DOHH2 (cell line): Measurements from ENCODE around the gene DLGAP3.
A peak's percentile ranks its signal among the peaks of the same experiment; 100 is the strongest.

Experiments used
- H3F3A ChIP-seq: fragments of 200-600 bp; sonication (generic), shearing (Covaris generic); 2 replicates; pipeline ENCODE4 v1.6.0; 2016; ENCODE audit warnings: antibody characterized with exemption, mild to moderate bottlenecking; ENCODE audit not compliant: control insufficient read depth, insufficient read depth
- H3K27ac ChIP-seq: fragments of 200-600 bp; sonication (generic); 2 replicates; pipeline ENCODE4 v1.5.1; 2014; ENCODE audit warnings: low read depth, mild to moderate bottlenecking, low read length, moderate library complexity
- H3K27me3 ChIP-seq: fragments of 200-600 bp; sonication (generic); 2 replicates; pipeline ENCODE4 v1.6.1; 2014; ENCODE audit warnings: mild to moderate bottlenecking, low read length, mixed read lengths; ENCODE audit not compliant: control insufficient read depth
- H3K36me3 ChIP-seq: fragments of 200-600 bp; sonication (generic); 2 replicates; pipeline ENCODE4 v1.6.1; 2014; ENCODE audit warnings: mild to moderate bottlenecking, low read length, moderate library complexity, mixed read lengths; ENCODE audit not compliant: control insufficient read depth
- H3K4me1 ChIP-seq: fragments of 200-600 bp; sonication (generic); 2 replicates; pipeline ENCODE4 v1.6.1; 2014; ENCODE audit warnings: mild to moderate bottlenecking, low read length, mixed read lengths; ENCODE audit not compliant: control insufficient read depth
- H3K4me2 ChIP-seq: fragments of 200-600 bp; sonication (generic); 2 replicates; pipeline ENCODE4 v1.6.0; 2014; ENCODE audit warnings: mild to moderate bottlenecking, low read length, moderate library complexity
- H3K4me3 ChIP-seq: fragments of 200-600 bp; sonication (generic); 2 replicates; pipeline ENCODE4 v1.5.1; 2014; ENCODE audit warnings: mild to moderate bottlenecking, low read length, mixed read lengths
- H3K79me2 ChIP-seq: fragments of 200-600 bp; sonication (generic); 2 replicates; pipeline ENCODE4 v1.6.1; 2014; ENCODE audit warnings: mild to moderate bottlenecking, low read length, mixed read lengths; ENCODE audit not compliant: control insufficient read depth
- H3K9me2 ChIP-seq: fragments of 200-600 bp; sonication (generic); replicated peaks from 2 replicates; pipeline ENCODE4 v1.6.1; 2014; ENCODE audit warnings: mild to moderate bottlenecking, low read length, mixed read lengths; ENCODE audit not compliant: control insufficient read depth
- H3K9me3 ChIP-seq: fragments of 200-600 bp; sonication (generic); 2 replicates; pipeline ENCODE4 v1.6.1; 2014; ENCODE audit warnings: antibody characterized with exemption, low read length, mixed read lengths; ENCODE audit not compliant: control insufficient read depth, insufficient read depth
- H4K20me1 ChIP-seq: fragments of 200-600 bp; sonication (generic); 2 replicates; pipeline ENCODE4 v1.6.0; 2014; ENCODE audit warnings: low read depth, mild to moderate bottlenecking, antibody characterized with exemption, low read length, moderate library complexity; ENCODE audit not compliant: control insufficient read depth, insufficient read depth
- CTCF ChIP-seq: fragments of 200-600 bp; sonication (generic); IDR thresholded peaks from one replicate; pipeline ENCODE4 v1.5.1; 2014; ENCODE audit warnings: antibody characterized with exemption, mild to moderate bottlenecking, low read depth, low read length; ENCODE audit not compliant: poor library complexity, severe bottlenecking
- EZH2phosphoT487 ChIP-seq: fragments of 200-600 bp; sonication (generic); IDR thresholded peaks from 2 replicates; pipeline ENCODE4 v1.6.1; 2017; ENCODE audit warnings: borderline replicate concordance, mild to moderate bottlenecking, antibody characterized with exemption, low read length, moderate library complexity, mixed read lengths

DLGAP3 gene

DNA sequence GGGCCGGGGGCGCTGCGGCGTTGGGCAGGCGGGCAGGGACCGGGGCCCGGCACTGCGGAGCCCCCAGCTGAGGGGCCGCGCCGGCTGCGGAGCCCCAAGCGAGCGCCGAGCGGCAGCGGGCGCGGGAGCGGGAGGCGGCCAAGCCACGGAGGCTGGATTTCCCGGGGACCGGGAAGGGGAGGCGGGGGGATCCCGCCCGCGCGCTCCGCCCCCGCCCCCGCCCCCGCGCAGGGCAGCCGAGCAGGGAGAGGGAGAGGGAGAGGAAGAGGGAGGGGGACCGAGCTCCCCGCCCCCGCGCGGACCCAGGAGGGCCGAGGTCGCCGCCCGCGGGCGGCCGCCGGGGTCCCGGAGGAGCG lies at the start of gene DLGAP3:
TSS of gene DLGAP3 (minus strand) at position 154 of the 356 bp plus-strand sequence. CDS start 24,267 bp downstream, outside the sequence.
- H3K9me3 ChIP-seq: no peaks in the 10 kb centered on the region
- no peaks in the 10 kb centered on the region; the same call in 1 of the 2 replicates for H4K20me1 ChIP-seq
- no peaks in the 10 kb centered on the region for H3K36me3 ChIP-seq
- peak within 1 kb of the TSS; percentile 78 for H3K4me3 ChIP-seq
- H3K79me2 ChIP-seq: no peaks in the 10 kb centered on the region
- H3K27ac ChIP-seq: no peak within 1 kb of the TSS
- H3K4me2 ChIP-seq: peak within 1 kb of the TSS; percentile 93
- TF ChIP-seq EZH2phosphoT487: no peak
- no peak for TF ChIP-seq CTCF
- H3K4me1 ChIP-seq: peaks cover 11% of the 10 kb centered on the region
- no peaks in the 10 kb centered on the region for H3F3A ChIP-seq
- no peaks in the 10 kb centered on the region for H3K9me2 ChIP-seq
- H3K27me3 ChIP-seq: peaks cover 33% of the 10 kb centered on the region

DNA sequence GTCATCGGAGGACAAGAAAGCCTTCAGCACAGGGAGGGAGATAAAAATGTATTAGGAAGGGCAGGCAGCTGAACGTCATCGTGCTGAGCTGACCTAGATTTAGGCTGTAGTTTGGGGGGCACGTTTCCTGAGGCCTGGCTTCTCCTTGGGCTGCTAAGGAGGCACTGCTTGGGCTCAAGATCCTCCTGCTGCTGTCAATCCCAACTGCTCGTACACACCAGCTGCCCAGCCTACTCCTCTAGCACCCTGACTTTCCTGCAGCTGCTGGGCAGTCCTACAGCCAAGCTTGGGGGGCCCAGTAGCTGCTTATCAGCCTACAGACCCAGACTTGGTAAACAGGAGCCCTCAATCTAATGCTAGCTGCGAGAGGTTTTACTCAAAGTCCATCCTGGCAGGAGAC lies 49.5 kb upstream of the DLGAP3 start:
- peaks cover 6% of the 10 kb centered on the region for H3K36me3 ChIP-seq
- no peaks in the 10 kb centered on the region for H3K27me3 ChIP-seq
- H3K4me1 ChIP-seq: peaks cover 26% of the 10 kb centered on the region
- H3K27ac ChIP-seq: no peak overlapping the region
- H3K79me2 ChIP-seq: peaks cover 4% of the 10 kb centered on the region; the same call in 1 of the 2 replicates
- H3K4me2 ChIP-seq: no peak overlapping the region
- no peaks in the 10 kb centered on the region for H3K9me3 ChIP-seq
- H4K20me1 ChIP-seq: no peaks in the 10 kb centered on the region
- no peak overlapping the region for H3K4me3 ChIP-seq
- H3F3A ChIP-seq: no peaks in the 10 kb centered on the region
- no peaks in the 10 kb centered on the region for H3K9me2 ChIP-seq
- TF ChIP-seq EZH2phosphoT487 (no peak), CTCF (no peak)

DNA sequence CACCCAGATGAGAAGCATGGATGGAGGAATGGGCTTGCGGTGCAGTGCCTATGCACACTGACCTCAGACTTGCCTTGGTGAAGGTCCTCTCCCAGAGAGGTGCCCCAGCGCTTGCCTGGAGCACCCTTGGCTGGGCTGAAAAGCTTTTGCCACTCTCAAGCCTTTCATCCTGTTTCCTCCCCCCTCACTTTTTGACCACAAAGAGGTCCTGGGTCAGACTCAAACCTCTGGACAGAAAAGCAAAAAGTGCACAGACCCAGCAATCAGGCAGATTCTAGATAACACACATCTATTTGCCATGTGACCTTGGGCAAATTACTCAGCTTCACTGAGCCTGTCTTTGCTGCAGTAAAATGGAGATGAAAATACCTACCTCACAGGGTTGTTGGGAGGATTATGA lies 48.4 kb upstream of the DLGAP3 start:
- Histone ChIP-seq H4K20me1 (no peaks in the 10 kb centered on the region), H3K4me1 (peaks cover 17% of the 10 kb centered on the region), H3K36me3 (peaks cover 6% of the 10 kb centered on the region), H3K27me3 (no peaks in the 10 kb centered on the region), H3K27ac (no peak overlapping the region), H3K4me3 (no peak overlapping the region), H3K4me2 (no peak overlapping the region), H3K79me2 (no peaks in the 10 kb centered on the region), H3K9me2 (no peaks in the 10 kb centered on the region), H3F3A (no peaks in the 10 kb centered on the region), H3K9me3 (no peaks in the 10 kb centered on the region)
- TF ChIP-seq CTCF (no peak), EZH2phosphoT487 (no peak)

DNA sequence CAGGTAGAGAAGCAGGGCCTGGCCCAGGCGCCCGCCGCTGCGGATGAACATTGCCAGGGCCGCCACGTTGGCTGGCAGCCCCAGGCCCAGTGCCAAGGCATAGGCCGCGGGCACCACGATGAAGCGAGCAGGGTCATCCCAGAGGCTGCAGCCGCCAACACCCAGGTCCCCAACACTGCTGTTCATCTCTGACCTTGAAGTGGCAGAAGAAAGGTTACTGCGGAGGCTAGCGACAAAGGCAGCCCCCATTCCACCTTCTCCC lies 47.7 kb upstream of the DLGAP3 start:
- H4K20me1 ChIP-seq: no peaks in the 10 kb centered on the region
- H3K36me3 ChIP-seq: peaks cover 6% of the 10 kb centered on the region
- H3K9me3 ChIP-seq: no peaks in the 10 kb centered on the region
- H3K4me2 ChIP-seq: no peak overlapping the region
- H3F3A ChIP-seq: no peaks in the 10 kb centered on the region
- H3K79me2 ChIP-seq: no peaks in the 10 kb centered on the region
- peaks cover 14% of the 10 kb centered on the region for H3K4me1 ChIP-seq
- H3K27me3 ChIP-seq: no peaks in the 10 kb centered on the region
- TF ChIP-seq EZH2phosphoT487: no peak
- no peak for TF ChIP-seq CTCF
- H3K9me2 ChIP-seq: no peaks in the 10 kb centered on the region
- H3K27ac ChIP-seq: no peak overlapping the region
- H3K4me3 ChIP-seq: no peak overlapping the region
